ENCODE results near the gene SMYD3.

GRCh38 chr1:246039584-246039983 is 467.5 kb downstream of the SMYD3 start:
- TF ChIP-seq SIN3A (IDR thresholded peaks at IDR 0.05; ENCODE audit: borderline replicate concordance, insufficient read depth, low read length) (no peak), POLR2AphosphoS5 (IDR thresholded peaks at IDR 0.05; ENCODE audit: low read depth, low read length) (no peak), REST (IDR thresholded peaks at IDR 0.05; ENCODE audit: insufficient read depth in 1 of 2, low read depth in 2 of 2, low read length in 2 of 2) (no peak)
